Measurements from ENCODE around the gene CCDC146. TPM values are rescaled to one million over a fixed set of nuclear protein-coding genes. Genes with fewer than 3 reads are reported as not detected.

The CCDC146 gene
- total and polyA plus RNA-seq, 2 of the 8 experiments (the other 6 are each of a cell fraction or from before 2014, with no cell fraction given), result 0.88 to 2.4 TPM

DNA sequence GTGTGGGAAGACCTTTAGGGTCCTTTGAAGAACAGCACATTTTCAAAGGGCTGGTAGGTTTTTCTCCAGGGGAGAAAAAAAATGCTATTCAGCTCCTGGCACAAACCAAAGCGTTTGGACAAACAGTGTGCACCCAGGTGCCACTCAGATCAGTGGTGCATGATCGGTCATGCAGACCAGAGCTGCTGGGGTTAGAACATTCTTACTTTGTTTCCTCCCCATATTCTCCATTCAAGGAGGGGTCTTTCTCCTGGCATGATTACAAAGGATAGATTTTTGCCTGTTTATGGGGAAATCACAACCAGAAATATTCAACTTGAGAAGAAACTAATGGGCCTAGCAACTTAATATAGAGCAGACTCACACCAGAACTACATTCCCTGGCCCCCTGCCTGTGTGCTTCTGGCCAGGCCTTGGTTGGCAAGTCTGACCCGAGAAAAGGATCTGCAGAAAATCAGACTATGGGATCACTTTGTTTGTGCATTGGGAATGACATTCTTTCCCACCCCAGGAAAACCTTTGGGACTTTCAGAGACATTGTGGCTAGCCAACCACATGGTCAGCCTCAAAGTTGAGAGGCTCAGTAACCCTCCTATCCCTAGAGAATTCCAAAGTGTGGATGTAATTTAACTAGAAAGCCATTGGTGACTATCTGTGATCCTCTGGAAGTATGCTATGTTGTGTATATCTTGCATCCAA lies 159.5 kb downstream of the CCDC146 start (continued):
- no peak for TF ChIP-seq SP2 (IDR thresholded peaks at IDR 0.05; ENCODE audit: low read length)
- TF ChIP-seq SRF (IDR thresholded peaks at IDR 0.05; ENCODE audit: low read depth, low read length), result no peak
- TF ChIP-seq, protein P1, sequence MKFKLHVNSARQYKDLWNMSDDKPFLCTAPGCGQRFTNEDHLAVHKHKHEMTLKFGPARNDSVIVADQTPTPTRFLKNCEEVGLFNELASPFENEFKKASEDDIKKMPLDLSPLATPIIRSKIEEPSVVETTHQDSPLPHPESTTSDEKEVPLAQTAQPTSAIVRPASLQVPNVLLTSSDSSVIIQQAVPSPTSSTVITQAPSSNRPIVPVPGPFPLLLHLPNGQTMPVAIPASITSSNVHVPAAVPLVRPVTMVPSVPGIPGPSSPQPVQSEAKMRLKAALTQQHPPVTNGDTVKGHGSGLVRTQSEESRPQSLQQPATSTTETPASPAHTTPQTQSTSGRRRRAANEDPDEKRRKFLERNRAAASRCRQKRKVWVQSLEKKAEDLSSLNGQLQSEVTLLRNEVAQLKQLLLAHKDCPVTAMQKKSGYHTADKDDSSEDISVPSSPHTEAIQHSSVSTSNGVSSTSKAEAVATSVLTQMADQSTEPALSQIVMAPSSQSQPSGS (IDR thresholded peaks at IDR 0.05; ENCODE audit: low read length), result no peak
- no peak for TF ChIP-seq BCL11A (IDR thresholded peaks at IDR 0.05; ENCODE audit: low read depth in 2 of 2, low read length in 2 of 2)
- TF ChIP-seq NRF1 (IDR thresholded peaks at IDR 0.05; ENCODE audit: low read depth, low read length), result no peak

All from H1 (cell line).